Measurements from ENCODE around the gene IL6ST.

IL6ST gene

DNA sequence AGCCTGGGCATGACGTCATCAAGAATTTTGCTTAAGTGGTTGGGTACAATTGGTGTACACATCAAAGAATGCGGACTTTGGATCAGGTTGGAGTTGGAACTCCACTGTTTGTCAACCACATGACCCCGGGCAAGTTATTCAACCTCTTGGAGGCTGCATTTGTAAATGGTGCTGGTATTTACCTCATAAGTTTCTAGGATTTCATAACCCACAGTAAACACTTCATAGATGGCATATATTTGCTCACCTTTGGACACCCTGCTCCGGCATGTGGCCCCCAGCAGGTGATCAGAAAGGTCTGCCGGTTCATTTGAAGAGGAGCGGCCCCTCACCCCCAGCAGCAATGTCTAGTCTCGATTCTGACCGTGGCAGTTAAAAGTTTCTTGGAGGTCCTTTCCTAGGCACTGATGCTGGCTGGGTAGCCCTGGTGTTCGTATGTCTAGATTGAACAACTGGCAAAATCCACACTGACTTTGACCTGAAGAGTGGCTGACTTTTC is 60.6 kb downstream of the IL6ST start:
- no peak overlapping the region for H3K4me3 ChIP-seq (ENCODE audit: control insufficient read depth, low read depth, low read length)
- DNase-seq (ENCODE audit: low read depth): no peak

DNA sequence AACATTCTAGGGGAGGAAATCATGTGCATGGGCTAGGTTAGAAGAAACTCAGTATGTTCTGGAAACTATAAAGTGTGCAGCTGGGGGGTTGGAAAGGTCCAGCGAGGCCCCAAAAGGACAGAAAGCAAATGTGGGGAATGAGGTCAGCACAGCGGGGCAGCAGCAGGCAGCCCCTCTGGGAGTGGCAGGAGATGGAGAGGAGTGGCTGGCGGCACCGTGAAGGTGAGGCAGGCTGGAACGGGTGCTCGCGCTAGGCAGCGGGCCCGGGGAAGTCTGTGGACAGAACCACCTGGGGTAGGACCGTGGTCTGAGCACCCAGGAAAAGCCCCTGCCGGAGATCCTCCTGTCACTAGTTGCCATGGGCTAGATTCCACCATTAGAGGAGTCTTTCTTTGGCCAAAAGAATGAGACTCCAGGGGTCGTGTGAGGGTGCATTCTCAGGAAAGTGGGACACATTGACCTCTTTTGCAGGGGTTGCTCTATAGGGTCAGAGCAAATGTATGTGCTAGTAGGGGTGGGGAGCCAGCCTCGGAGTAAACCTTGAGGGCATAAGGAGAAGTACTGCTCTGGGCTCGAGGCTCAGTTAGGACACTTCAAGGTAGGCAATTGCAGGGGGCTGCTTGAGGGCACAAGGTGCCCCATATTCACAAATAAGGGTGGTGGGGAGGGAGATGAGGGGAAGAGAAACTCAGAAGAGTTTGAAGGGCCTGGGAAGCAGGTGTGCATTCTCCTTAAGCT is 61.2 kb downstream of the IL6ST start:
- TF ChIP-seq, protein P1, sequence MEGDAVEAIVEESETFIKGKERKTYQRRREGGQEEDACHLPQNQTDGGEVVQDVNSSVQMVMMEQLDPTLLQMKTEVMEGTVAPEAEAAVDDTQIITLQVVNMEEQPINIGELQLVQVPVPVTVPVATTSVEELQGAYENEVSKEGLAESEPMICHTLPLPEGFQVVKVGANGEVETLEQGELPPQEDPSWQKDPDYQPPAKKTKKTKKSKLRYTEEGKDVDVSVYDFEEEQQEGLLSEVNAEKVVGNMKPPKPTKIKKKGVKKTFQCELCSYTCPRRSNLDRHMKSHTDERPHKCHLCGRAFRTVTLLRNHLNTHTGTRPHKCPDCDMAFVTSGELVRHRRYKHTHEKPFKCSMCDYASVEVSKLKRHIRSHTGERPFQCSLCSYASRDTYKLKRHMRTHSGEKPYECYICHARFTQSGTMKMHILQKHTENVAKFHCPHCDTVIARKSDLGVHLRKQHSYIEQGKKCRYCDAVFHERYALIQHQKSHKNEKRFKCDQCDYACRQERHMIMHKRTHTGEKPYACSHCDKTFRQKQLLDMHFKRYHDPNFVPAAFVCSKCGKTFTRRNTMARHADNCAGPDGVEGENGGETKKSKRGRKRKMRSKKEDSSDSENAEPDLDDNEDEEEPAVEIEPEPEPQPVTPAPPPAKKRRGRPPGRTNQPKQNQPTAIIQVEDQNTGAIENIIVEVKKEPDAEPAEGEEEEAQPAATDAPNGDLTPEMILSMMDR (conservative IDR thresholded peaks at IDR 0.05; ENCODE audit: control insufficient read depth, insufficient read depth, low read depth, low read length): no peak
- no peak for DNase-seq (ENCODE audit: low read depth)
- no peak overlapping the region for H3K4me3 ChIP-seq (ENCODE audit: control insufficient read depth, low read depth, low read length)

More for the DNA sequence above, 60.6 kb downstream of the IL6ST start:
- TF ChIP-seq, protein P1 (conservative IDR thresholded peaks at IDR 0.05; ENCODE audit: control insufficient read depth, insufficient read depth, low read depth, low read length): no peak

DNA sequence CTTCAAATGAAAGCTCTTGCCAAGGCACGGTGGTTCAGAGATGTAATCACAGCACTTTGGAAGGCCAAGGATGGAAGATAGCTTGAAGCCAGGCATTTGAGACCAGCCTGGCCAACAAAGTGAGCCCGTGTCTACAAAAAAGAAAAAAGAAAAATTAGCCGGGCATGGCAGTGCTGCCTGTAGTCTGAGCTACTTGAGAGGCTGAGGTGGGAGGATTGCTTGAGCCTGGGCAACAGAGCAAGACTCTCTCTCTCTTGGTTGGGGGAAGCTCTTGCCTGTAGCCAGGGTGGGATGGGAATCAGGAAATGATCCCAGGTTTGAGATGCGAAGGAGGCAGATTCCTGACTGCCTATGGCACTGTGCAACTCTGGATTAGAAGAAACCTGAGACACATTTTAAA is 62.1 kb downstream of the IL6ST start:
- DNase-seq (ENCODE audit: low read depth): no peak
- H3K4me3 ChIP-seq (ENCODE audit: control insufficient read depth, low read depth, low read length): no peak overlapping the region
- TF ChIP-seq, protein P1 (conservative IDR thresholded peaks at IDR 0.05; ENCODE audit: control insufficient read depth, insufficient read depth, low read depth, low read length): no peak

DNA sequence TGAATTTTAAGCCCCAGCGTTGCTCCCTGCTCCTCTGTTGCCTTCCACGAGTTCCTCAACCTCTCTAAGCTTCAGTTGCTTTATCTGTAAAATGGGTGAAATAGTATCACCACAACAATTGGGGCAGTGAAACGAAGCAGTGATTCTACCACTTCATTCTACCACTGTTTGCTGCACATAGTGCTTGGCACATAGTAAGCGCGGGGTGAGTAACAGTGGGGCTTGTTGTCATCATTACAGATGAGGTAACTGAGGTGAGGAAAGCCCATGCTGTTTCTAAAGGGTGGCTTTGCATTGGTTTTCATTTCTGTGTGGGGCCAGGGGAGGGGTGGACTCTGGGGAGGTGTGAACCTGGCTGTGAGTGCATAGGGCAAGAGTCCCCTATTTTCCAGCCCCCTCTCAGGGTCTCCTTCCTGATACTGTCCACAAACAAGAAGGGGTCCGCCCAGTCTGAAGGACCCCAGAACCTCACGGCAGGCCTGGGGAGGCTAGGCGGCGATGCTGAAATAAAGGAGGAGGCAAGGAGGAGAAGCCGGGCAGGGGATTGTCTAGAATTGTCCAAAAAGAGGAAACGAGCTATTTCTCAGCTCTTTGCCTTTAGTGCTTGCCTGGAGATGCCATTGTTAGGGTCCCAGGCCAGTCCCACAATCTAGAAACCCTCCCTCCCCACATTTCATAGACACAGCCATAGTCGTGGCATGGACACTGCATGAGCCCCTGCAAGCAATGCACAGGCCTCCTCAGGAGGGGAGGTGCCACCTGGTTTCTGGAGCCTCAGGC is 65.6 kb downstream of the IL6ST start:
- no peak overlapping the region for H3K4me3 ChIP-seq (ENCODE audit: control insufficient read depth, low read depth, low read length)
- TF ChIP-seq, protein P1 (conservative IDR thresholded peaks at IDR 0.05; ENCODE audit: control insufficient read depth, insufficient read depth, low read depth, low read length): no peak
- no peak for DNase-seq (ENCODE audit: low read depth)

DNA sequence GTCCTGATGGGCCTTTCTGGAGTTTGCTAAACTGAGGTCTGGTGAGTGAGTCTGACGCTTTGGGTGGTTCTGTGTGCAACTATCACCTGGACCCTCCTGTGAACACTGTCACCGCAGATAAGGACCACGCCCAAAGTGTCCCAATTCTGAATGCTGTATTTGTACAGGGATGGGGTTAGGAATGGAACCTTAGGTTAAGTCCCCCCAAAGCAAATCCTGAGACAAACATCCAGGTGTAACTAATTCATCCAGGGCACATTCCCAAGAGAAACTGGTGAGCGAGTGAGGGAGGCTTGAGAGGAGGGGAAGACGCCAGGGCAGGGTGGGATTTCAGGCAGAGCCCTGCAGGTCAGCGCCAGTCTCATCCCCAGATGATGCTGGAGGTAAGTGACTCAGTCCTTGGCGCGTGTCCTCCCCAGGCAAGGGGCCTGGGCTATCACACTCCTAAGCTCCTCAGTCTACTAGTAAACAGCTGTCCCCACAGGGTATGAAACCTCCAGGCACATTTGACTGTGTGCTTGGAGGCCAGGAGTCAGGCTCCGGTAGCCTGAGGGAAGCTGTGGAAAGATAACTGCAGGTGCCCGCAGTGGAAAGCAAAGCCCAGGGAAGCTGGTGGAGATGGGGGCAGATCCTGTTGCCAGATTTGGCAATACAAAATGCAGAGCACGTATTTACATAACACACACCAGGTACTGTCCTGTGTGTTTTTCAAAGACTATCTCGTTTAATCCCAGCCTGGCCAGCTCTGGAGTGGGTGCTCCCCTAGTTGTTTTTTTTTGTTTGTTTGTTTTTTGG is 66.7 kb downstream of the IL6ST start:
- DNase-seq (ENCODE audit: low read depth): no peak
- TF ChIP-seq, protein P1 (conservative IDR thresholded peaks at IDR 0.05; ENCODE audit: control insufficient read depth, insufficient read depth, low read depth, low read length): no peak
- no peak overlapping the region for H3K4me3 ChIP-seq (ENCODE audit: control insufficient read depth, low read depth, low read length)

DNA sequence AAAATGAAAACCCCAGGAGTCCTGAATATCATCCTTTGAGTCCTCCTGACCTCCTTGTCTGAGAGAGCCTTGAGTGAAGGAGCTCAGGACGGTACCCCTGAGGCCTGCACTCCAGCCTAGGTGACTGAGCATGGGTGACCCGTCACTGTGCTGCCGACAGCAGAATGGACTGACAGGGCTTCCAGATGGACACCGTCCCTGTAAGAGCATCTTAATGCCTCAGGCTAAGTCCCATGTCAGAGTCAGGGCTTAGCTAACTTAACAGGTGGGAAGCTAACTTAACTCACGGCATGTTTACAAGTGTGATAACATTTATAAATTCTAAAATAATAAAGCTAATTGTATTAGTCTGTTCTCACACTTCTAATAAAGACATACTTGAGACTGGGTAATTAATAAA is 68.3 kb downstream of the IL6ST start:
- no peak for DNase-seq (ENCODE audit: low read depth)
- TF ChIP-seq, protein P1 (conservative IDR thresholded peaks at IDR 0.05; ENCODE audit: control insufficient read depth, insufficient read depth, low read depth, low read length): no peak
- no peak overlapping the region for H3K4me3 ChIP-seq (ENCODE audit: control insufficient read depth, low read depth, low read length)

Data from fibroblast of mammary gland (primary cell).